ENCODE data around the gene ASTN2. TPM values are rescaled to one million over a fixed set of nuclear protein-coding genes. Genes with fewer than 3 reads are reported as not detected.

ASTN2 gene
- total RNA-seq, 1 donor from 2014 or later = 7.9 TPM

DNA sequence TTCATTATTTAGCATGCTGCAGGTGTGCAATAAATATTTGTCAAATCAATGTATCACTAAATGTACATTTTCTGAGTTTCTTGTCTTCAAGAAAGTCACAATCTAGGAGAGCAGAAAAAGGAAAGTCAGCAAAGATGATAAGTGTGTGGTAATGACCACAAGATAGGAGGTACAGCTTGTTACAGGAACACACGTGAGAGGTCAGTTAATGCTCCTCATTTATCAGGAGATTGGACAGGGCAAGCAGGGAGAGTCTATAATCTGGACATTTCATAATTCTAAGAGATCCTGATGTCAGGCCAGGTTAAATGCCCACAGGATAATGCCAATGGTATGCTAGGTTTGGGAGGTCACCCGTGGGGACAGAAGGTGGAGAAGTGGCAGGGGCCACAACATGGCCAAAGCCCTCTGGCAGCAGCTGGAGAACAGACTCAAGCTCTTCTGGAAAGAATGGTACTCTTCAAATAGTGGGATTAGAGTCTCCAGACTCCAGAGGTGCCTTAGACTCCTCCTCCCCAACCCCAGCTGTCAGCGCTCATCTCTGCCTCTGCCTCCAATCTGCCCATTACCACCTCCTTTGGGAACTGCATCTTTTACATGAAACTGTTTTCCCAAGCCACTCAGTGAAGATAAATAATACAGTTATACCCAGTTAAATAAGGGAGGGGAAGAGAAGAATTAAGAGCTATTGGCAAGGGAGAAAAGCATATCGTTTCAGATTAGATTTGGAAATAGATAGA lies 114.3 kb downstream of the ASTN2 start:
- DNase-seq = no peak

DNA sequence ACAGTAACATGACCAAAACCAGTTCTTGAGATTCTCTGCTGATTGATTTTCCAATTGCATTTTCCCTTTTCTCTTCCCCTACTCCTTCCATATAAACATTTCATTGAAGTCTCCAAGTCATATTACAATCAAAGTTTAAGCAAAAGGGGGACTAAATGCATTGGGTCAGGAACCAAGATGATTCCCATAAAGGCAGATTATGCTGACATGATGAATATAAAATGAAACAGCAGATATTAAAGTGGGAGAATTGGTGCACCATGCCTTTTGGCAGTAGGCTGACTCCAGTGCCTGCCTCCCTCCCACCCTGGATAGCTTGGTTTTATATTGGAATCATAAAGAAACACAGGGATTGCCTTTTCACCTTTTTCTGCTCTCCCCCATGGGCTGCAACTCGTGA lies 118.4 kb downstream of the ASTN2 start:
- DNase-seq = no peak

DNA sequence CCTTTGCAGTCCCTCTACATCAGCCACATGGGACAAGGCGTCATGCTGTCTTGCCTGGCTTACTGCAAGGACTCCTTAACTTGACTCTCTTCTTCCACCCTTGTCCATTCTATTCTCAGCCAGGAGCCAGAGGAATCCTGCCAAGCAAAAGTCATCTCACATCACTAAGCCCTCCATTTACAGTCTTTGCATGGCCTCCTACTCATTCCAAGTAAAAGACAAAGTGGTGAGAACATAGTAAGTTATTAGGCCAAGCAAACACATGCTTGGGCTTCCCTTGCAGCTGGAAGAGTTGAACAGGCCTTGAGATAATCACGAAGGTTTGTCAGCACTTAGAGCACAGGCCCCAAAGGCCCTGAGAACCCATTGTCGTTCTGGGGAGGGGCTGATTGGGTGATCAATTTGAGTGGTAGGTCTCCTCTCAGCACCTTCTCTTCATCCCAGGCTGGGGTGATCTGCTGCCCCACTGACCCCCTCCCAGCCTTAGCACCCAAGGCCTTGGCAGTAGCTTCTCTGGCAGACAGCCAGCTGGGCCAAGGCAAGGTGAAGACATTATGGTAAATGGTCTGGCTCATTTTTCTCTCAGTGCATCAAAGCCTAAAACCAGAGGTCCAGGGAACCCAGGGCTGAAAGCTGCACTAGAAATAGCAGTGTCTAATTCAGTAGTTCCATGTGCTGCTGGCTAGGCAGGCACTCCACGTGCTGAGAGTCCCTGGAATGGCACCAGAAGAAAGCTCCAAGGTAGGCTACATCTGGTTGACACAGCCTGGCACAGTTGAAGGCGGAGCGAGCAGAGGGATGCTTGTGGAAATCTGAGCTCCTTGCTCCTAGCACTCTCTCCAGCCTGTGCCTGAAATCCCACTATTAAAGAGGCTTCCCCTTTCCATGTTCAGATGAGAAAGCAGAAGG lies 121.4 kb downstream of the ASTN2 start:
- peak; percentile 76 for DNase-seq

DNA sequence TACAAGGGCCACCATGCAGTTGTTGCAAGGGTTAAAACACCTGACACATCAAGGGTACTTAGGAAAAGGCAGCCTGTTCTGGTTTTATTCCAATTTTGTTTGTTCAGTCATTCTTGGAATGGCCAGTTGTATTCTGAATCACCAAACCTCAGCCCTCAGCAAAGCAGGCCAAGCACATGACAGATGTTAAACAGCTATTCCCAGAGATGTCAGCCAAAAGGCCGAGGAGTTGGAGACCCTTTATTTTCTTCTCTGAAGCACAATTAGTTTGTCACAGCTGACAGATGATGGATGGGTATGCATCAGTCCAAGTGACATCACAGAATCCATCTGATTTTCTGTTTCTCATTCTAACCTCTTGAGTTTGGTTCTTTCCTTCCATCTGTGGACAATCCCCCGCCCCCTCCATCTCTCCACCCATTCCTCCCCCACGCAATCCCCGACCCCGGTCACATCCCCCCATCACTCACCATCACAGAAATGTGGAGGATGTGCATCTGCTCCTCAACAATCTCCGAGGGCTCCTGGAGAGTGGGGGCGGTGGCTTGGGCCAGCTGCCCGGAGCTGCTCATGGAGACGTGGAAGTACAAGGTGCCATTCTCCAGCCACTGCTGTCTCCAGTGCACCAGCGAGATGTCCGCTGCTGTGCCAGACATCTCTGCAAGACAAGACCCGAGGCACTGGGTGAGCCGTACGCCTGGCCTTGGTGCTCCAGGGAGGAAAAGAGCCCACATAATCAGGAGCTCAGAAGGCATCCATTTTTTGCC lies 123.8 kb downstream of the ASTN2 start:
- DNase-seq = peak; percentile 64

DNA sequence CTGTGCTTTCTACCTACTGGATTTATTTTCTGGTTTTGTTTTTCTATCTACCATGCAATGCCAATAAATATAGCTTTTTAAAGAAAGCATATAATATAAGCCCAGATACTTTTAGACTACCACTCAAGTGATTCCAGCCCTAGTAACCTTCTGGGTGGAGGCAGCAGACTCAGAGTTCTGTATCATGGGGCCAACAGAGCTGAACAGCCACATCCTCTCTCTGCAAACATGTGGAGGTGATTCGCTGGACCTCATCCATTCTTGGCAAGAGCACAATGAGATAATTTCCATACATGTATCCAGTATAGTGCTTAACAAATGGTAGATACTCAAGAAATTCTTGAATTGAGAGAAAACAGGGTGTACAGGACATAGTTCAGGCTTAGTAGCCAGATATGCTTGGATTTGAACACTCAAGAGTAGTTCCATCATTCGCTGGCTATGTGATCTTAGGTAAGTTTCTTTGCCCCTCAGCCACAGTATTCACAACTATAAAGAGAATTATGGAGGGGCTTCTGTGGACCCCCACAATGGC lies 124.5 kb downstream of the ASTN2 start:
- peak; percentile 15 for DNase-seq

DNA sequence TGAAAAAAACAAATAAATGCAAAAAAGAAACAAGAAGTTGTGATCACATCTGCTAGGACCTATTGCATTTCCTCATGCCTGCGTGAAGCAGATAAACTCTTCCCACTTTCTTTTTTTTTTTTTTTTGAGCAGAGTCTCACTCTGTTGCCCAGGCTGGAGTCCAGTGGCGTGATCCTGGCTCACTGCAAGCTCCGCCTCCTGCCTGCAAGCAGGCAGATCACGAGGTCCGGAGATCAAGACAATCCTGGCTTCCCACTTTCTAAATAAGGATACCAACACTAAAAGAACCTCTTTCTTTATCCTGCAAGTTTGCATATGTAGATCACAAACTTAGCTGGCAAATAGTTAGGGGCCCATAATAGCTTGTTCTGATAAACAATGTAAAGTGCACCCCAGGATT lies 128.6 kb downstream of the ASTN2 start:
- no peak for DNase-seq

DNA sequence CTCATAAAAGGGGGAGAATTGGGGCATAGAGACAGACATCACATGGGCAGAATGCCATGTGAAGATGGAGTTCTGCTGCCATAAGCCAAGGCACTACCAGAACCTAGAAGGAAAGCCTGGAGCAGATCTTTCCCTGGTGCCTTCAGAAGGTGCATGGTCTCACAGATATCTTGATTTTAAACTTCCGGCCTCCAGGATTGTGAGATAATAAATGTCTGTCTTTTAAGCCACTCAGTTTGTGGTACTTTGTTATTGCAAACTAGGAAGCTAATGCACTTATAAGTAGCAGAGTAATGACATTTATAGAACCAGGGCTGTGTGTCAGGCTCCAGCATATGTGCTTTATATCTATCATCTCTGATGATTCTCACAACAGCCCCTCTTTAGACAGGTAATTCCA lies 130.4 kb downstream of the ASTN2 start:
- DNase-seq = no peak

DNA sequence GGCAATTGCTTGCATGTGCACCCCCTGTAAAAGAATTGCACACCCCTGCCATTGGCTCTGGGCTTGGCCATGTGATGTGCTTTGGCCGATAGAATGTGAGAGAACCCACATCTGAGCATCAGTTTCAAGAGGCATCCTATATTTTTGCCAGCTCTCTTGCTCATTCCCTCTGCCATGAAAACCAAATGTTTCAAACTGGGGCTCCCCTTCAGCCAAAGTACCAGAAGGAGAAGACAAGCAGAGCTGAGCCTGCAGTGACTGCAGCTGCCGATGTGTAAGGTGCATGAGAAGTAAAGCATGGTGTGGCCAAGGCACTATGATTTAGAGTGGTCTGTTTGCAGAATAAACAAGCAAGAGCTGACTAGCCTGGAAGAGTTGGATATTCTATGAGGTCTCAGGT lies 132.3 kb downstream of the ASTN2 start:
- no peak for DNase-seq

DNA sequence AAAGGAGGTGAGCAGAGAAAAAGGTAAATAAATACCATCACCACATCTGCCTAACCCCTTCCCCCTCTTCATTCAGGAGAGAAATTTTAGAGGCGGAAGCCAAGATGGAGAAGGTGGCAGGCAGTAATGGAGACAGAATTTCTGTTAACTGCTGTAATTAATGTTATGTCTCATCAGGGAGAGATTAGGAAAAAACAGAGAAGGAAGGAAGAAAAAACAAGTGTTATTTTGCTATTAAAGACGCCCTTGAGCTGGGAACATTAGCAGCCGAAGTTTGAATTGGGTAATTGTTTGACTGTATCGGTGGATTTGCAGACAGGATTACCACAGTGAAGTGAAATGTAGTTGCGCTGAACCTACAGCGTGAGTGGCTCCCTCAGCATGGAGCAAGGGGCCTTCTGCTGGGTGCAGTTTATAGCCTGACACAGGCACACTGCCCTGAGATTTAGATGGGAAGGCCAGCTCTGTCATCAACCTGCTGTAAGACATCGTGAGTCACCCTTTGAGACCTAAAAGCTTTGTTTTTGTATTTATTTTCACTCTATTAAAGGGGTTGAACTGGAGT lies 136.3 kb downstream of the ASTN2 start:
- DNase-seq = no peak

DNA sequence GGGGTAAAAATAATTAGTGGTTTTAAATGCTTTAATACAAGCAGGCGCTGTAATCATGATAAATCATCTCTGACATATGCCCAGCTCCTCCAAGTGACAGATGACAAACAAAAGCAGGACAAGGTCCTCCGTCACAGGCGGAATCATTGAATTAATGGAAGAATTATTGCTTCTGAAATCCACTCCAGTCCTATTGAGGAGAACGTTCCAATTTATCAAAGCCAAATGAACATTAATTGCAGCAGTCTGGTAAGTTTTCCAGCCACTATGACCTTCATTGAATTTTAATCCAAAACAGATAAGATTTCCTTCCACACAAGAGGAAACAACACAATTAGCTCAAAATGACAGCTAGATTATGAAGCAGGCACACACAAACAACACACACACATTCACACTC lies 136.8 kb downstream of the ASTN2 start:
- no peak for DNase-seq

DNA sequence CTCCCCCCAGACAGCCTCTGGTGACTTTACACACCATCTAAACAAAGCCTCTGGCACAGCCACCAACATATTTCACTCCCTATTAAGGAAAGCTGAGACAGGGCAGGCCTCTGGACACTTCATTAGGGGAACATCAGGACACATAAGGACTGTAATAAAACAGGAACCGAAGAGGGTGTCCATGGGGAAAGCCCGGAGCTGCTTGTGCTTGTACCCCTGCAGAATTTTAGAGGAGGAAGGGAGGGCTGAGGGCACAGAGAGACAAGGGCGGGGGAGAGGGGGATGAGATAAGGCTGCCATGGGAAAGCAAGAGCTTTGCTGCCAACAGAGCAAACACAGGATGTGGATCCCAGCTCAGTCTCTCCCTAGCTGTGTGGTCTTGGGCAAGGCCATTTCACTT lies 138.4 kb downstream of the ASTN2 start:
- DNase-seq = no peak

DNA sequence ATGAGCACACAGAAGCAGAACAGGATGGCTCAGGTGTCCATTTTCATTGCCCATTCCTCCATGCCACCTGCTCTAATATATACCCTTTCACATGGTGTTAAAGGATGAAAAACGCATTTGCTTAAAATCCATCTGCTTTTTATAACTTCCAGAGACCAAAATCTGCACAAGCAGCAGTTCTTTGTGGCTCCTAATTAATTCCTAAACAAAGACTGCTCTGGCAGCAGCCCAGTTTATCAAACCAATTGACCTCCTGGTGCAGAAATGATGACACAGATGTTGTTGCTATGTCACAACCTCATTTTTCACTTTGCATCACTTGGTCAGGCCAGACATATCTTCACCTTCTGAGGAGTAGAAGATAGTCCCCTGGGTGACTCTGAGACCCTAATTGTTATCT lies 141.2 kb downstream of the ASTN2 start:
- no peak for DNase-seq

DNA sequence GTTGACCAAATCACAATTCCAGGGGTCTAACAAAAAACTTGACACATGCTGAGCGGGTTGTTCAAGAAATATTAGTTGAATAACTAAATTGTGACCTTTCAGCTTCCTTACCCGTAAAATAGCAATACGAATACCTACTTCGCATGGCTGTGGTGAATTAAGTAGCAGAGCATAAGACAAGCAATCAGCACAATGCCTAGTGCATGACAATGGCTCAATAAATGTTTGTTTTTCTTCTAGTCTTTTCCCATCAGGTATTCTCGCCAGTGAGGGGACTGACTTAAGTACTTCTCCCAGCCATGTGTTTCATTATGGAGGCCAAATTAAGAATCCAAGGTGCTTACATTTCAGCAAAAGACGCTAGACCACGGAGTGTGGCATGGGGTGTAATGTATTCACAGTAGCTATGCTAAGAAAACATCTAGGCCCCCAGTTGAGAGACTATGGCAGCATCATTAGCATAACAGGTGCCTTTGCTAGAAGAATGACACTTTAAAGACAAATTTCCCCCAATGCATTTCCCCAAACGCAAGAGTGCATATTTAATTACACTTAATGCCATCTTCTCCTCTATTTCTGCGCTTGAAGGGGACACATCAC lies 145.9 kb downstream of the ASTN2 start:
- no peak for DNase-seq

DNA sequence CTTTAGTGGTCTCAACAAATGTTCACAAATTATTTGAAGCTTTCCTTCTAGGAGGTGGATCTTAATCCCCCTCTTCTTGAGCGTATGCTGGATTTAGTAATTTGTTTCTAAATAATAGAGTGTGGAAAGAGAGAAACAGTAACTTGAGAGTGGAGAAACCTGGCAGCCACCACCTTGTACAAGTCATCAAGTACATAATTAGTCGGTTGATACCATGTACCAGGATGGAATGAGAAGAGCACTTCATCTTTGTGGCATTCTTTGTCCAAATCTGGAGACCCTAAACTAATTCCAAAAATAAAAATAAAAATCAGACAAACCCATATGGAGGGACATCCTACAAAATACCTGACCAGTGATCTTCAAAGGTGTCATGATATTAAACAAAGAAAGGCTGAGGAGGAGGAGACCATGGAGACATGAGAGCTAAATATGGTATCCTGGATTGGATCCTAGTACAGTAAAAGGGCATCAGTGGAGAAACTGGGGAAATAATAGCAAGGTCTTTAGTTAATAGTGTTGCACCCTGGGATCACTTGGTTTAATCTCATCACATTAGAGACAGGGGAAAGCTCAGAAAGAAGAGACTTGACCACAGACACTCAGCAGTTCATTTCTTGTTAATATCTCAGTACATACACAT lies 147.9 kb downstream of the ASTN2 start:
- DNase-seq = no peak

DNA sequence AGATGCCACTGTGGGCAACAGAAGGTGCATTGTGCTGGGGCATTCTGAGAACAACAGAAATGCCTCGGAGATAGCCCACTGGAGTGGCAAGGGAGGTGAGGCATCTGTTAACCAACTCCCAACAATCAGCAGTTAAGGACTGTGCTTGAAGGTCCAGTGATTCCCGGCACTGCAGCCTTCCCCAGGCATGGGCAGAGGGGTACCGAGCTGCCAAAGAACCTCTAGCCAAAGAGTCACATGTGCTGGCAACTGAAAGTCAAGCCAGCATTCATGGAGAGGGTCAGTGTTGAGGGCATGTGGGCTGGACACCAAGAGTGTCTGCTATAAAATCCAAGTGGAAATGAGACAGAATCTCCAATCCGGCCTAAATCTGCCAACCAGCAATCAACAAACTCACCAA lies 149.6 kb downstream of the ASTN2 start:
- DNase-seq = no peak

DNA sequence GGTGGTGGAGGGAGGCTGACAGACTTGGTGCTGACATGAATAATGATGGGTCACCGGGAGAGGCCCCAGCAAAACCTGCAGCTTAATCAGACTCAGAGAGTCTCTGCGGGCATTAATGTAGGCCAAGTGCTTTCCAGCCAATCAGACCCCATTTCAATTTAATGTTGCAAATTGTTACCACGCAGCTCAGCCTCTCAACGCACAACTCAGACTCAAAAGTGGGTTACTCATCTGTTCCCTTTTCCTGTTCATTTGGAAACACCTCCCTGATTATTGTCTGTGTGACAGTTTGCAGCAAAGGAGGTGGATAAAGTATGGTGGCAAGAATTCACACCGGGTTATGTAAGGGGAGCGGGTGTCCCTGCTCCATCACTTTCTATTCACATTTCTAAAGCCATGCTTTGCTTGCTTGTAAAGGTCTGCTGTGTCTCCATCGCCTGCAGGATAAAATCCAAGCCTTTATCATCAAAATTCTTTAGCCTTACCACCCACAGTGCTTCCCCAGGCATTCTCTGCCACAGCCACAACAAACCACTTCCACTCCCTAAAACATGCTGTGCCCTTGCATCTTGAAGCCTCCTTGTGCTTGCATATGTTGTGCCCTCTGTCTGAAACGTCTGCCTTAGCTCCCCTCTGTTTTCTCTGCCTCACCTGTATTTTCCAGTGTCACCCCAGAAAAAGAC lies 156.5 kb downstream of the ASTN2 start:
- no peak for DNase-seq

DNA sequence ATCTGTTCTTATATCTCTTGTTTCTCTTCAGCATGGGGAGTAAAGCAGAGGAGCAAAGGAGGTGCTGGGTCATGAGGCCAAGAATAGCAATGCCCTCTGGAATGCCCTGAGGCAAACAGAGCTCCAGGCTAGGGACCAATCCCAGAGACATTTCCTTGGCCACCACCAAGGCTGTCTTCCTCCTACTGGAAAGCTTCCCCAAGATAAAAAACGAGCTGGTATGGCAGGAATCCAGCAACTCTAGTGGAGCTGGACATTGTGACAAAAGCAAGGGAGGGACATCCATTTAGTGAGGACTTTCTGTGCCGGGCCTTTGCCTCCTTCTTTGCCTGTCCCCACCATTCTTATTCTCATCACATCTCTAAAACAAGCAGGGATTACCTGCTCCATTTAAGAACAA lies 161.6 kb downstream of the ASTN2 start:
- DNase-seq = no peak

DNA sequence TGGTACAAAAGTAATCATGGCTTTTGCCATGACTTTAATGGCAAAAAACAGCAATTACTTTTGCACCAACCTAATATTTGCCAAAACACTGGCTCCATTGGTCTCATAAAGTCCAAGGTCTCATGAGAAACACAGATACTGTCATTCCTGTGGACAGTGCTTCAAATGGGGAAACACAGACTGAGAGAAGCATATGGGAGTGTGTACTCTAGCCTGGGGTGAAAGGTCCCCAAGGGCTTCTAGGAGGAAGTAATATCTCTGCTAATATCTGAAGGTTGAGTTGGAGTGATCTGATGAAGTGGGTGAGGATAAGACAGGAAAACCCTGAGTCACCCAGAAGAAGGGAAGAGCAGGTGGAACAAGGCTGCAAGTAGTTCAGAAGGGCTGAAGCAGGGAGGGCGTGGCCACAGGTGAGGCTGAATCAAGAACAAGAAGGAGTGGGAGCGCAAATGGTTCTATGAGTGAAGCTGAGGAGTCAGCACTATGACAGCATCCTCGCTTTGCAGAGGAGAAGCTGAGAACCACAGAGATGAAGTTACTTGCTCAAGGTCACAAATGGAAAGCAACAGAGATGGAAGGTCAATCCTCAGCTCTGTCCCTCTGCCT lies 164.1 kb downstream of the ASTN2 start:
- no peak for DNase-seq

DNA sequence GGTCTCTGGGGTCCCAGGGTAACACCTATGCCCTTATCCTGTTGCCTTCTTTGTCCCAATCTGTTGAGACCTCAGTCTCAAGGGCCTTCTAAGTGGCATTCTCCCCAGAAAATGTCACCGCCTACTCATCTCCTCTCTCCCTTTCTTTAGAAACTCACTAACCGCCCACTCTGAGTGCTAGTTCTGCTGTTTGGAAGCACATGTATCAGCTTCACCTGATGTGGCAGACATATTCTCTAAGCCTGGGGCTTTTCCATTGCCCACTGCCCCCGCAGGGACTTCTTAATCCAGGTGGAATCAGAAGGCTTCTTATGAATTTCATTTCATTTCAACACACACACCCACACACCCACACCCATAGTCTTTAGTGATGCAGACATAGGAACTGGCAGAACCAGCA lies 165.1 kb downstream of the ASTN2 start:
- DNase-seq = no peak

DNA sequence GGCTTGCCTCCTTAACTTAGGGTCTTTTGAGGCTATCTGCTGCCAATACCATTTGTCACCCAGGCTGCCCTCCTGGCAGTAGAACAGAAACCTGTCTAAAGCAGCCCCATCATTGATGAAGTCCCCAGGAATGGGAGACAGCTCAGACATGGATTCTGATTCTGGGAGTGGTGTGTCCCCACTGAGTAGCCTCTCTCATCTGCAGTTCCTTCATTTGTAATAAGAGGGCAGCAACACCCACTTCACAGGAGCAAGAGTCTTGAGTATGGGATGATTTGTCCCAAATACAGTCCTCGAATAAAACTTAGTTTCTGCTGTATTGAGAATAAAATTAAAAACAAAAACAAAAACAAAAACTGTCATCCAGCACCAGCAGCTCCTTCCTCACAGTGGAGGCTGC lies 167.6 kb downstream of the ASTN2 start:
- DNase-seq = peak; percentile 55

Measured in tongue (tissue), 2 donors.